ENCODE measurements around the gene LRTM2. TPM values are rescaled to one million over a fixed set of nuclear protein-coding genes. Genes with fewer than 3 reads are reported as not detected.

Gene LRTM2
- total RNA-seq, 4 donors from 2014 or later = not detected

- in situ Hi-C loops (cut with MboI; ENCODE audit: low pct_ligation_motif_present in 1 of 4, low pct_unique_long_range_greater_than_20kb in 1 of 4, low sequenced_read_pairs in 3 of 4) = no loop called here
- no peaks in the 10 kb centered on the region for H3K36me3 ChIP-seq
- TF ChIP-seq POLR2AphosphoS5 (IDR thresholded peaks at IDR 0.05) (no peak), EP300 (IDR thresholded peaks at IDR 0.05; ENCODE audit: low read depth) (no peak), POLR2A (IDR thresholded peaks at IDR 0.05) (no peak), CTCF (IDR thresholded peaks at IDR 0.05) (no peak)
- no peak for DNase-seq
- peaks cover 0 to 3% (median 0%) of the 10 kb centered on the region in 4 donors for H3K4me1 ChIP-seq
- 81 to 90% methylated on average over 1 of the region's 1 CpG for WGBS, 2 donors (ENCODE audit: low coverage in 1 of 2)
- no peak overlapping the region for H3K27ac ChIP-seq
- H3K9me3 ChIP-seq = no peaks in the 10 kb centered on the region
- no peak overlapping the region for H3K4me3 ChIP-seq
- intact Hi-C loops (cut with DNase I; ENCODE audit: low total_unique reads) = no loop called here
- no peaks in the 10 kb centered on the region for H3K27me3 ChIP-seq
These were observed 31.7 kb downstream of the LRTM2 start for GRCh38 chr12:1852076-1852475.

- in situ Hi-C loops (cut with MboI; ENCODE audit: low pct_ligation_motif_present in 1 of 4, low pct_unique_long_range_greater_than_20kb in 1 of 4, low sequenced_read_pairs in 3 of 4) (no loop called here), intact Hi-C loops (cut with DNase I; ENCODE audit: low total_unique reads) (no loop called here)
- no peaks in the 10 kb centered on the region for H3K36me3 ChIP-seq
- TF ChIP-seq EP300 (IDR thresholded peaks at IDR 0.05; ENCODE audit: low read depth) (no peak), CTCF (IDR thresholded peaks at IDR 0.05) (no peak), POLR2A (IDR thresholded peaks at IDR 0.05) (no peak), POLR2AphosphoS5 (IDR thresholded peaks at IDR 0.05) (no peak)
- H3K27me3 ChIP-seq = peaks cover 3% of the 10 kb centered on the region
- H3K4me1 ChIP-seq = peaks cover 0 to 3% (median 0%) of the 10 kb centered on the region in 4 donors
- no peak for DNase-seq
- H3K9me3 ChIP-seq = no peaks in the 10 kb centered on the region
- no peak overlapping the region for H3K4me3 ChIP-seq
- no peak overlapping the region for H3K27ac ChIP-seq
- WGBS, 2 donors (ENCODE audit: low coverage in 1 of 2) = 90% methylated on average over 8 of the region's 8 CpGs; no CpG with 5 or more reads in 1 of the 2 donors
These were observed 33.4 kb downstream of the LRTM2 start for GRCh38 chr12:1853716-1854115.

- no peaks in the 10 kb centered on the region for H3K9me3 ChIP-seq
These were observed 34.9 kb downstream of the LRTM2 start for GRCh38 chr12:1855241-1855640.

GRCh38 chr12:1857086-1857485, 36.7 kb downstream of the LRTM2 start:
- DNase-seq = no peak
- 0 to 62% methylated on average over 1 to 2 of the region's 2 CpGs for WGBS, 2 donors (ENCODE audit: low coverage in 1 of 2)
- intact Hi-C loops (cut with DNase I; ENCODE audit: low total_unique reads) (no loop called here), in situ Hi-C loops (cut with MboI; ENCODE audit: low pct_ligation_motif_present in 1 of 4, low pct_unique_long_range_greater_than_20kb in 1 of 4, low sequenced_read_pairs in 3 of 4) (no loop called here)
- no peaks in the 10 kb centered on the region for H3K4me1 ChIP-seq
- H3K4me3 ChIP-seq = no peak overlapping the region
- no peaks in the 10 kb centered on the region for H3K36me3 ChIP-seq
- TF ChIP-seq POLR2AphosphoS5 (IDR thresholded peaks at IDR 0.05) (no peak), EP300 (IDR thresholded peaks at IDR 0.05; ENCODE audit: low read depth) (no peak), CTCF (IDR thresholded peaks at IDR 0.05) (no peak), POLR2A (IDR thresholded peaks at IDR 0.05) (no peak)
- H3K9me3 ChIP-seq = no peaks in the 10 kb centered on the region
- H3K27me3 ChIP-seq = peaks cover 3% of the 10 kb centered on the region
- no peak overlapping the region for H3K27ac ChIP-seq

More at GRCh38 chr12:1855241-1855640, 34.9 kb downstream of the LRTM2 start:
- WGBS, 2 donors (ENCODE audit: low coverage in 1 of 2) = 63 to 75% methylated on average over 2 to 3 of the region's 3 CpGs
- Histone ChIP-seq H3K27me3 (peaks cover 3% of the 10 kb centered on the region), H3K4me3 (no peak overlapping the region), H3K4me1 (peaks cover 0 to 3% (median 0%) of the 10 kb centered on the region in 4 donors), H3K36me3 (no peaks in the 10 kb centered on the region), H3K27ac (no peak overlapping the region)
- TF ChIP-seq POLR2AphosphoS5 (IDR thresholded peaks at IDR 0.05) (no peak), EP300 (IDR thresholded peaks at IDR 0.05; ENCODE audit: low read depth) (no peak), CTCF (IDR thresholded peaks at IDR 0.05) (no peak), POLR2A (IDR thresholded peaks at IDR 0.05) (no peak)
- intact Hi-C loops (cut with DNase I; ENCODE audit: low total_unique reads) (no loop called here), in situ Hi-C loops (cut with MboI; ENCODE audit: low pct_ligation_motif_present in 1 of 4, low pct_unique_long_range_greater_than_20kb in 1 of 4, low sequenced_read_pairs in 3 of 4) (no loop called here)
- no peak for DNase-seq

All from transverse colon (tissue), 4 donors.